Measurements from ENCODE around the gene IFI35.
"Not testable (repeated sequence)": the region's sequence is repeated elsewhere in the genome, so short reads cannot be mapped to it uniquely, and the experiment has no call there.

IFI35 gene

GRCh38 chr17:43044024-43044423, 37.4 kb downstream of the IFI35 start:
- no peak overlapping the region for H3K27ac ChIP-seq
- DNase-seq (ENCODE audit: low read depth, low spot score) = no peak

- DNase-seq (ENCODE audit: low read depth, low spot score) = no peak
- H3K27ac ChIP-seq = no peak overlapping the region
These were observed 45.4 kb downstream of the IFI35 start for GRCh38 chr17:43051969-43052368.

GRCh38 chr17:43053008-43053407, 46.4 kb downstream of the IFI35 start:
- not testable (repeated sequence) for DNase-seq (ENCODE audit: low read depth, low spot score); H3K27ac ChIP-seq

DNA sequence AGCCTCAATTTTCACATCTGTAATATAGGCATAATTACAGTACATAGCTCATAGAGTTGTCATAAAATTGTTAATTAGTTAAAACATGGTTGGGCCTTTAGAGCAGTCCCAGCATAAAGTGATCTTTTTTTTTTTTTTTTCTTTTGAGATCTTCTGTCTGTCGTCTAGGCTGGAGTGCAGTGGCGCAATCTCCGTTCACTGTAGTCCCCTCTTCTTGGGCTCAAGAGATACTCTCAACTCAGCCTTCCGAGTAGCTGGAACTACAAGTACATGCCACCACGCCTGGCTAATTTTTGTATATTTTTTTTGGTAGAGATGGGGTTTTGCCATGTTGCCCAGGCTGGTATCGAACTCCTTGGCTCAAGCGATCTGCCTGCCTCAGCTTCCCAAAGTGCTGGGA, 49.5 kb downstream of the IFI35 start:
- H3K27ac ChIP-seq = no peak overlapping the region
- no peak for DNase-seq (ENCODE audit: low read depth, low spot score)

DNA sequence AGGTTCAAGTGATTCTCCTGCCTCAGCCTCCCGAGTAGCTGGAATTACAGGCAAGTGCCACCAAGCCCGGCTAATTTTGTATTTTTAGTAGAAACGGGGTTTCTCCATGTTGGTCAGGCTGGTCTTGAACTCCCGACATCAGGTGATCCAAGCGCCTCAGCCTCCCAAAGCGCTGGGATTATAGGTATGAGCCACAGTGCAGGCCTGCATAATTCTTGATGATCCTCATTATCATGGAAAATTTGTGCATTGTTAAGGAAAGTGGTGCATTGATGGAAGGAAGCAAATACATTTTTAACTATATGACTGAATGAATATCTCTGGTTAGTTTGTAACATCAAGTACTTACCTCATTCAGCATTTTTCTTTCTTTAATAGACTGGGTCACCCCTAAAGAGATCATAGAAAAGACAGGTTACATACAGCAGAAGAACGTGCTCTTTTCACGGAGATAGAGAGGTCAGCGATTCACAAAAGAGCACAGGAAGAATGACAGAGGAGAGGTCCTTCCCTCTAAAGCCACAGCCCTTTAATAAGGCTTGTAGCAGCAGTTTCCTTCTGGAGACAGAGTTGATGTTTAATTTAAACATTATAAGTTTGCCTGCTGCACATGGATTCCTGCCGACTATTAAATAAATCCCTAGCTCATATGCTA, 56.5 kb downstream of the IFI35 start:
- DNase-seq (ENCODE audit: low read depth, low spot score) = no peak

More for the DNA sequence above, 56.5 kb downstream of the IFI35 start:
- no peak overlapping the region for H3K27ac ChIP-seq
